ENCODE data around the gene GPR33.

GPR33 gene, protein sequence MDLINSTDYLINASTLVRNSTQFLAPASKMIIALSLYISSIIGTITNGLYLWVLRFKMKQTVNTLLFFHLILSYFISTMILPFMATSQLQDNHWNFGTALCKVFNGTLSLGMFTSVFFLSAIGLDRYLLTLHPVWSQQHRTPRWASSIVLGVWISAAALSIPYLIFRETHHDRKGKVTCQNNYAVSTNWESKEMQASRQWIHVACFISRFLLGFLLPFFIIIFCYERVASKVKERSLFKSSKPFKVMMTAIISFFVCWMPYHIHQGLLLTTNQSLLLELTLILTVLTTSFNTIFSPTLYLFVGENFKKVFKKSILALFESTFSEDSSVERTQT

DNA sequence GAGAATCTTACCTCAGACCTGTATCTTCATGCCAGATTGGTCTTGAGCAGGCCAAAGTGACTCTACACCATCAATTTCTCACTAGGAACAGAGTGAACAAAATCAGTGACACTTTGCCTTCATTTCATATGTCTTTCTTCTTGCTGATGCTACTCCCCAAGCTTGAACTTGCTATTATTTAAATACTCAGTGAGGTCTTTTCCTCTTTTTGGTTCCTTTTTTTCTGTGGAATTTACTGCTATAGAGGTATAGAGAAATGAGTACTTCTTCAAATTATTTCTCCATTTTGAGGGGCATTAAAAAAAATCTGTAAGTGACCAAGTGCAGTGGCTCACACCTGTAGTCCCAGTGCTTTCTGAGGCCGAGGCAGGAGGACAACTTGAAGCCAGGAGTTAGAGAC lies at the start of gene GPR33:
Gene GPR33, minus strand, starts transcription at position 154 of the 400 bp plus-strand sequence. CDS start 4,074 bp downstream, outside the sequence.
- no peak within 1 kb of the TSS for H3K4me3 ChIP-seq (ENCODE audit: low read depth, low read length)
- DNase-seq (ENCODE audit: low read depth), result no peak
- TF ChIP-seq, protein P1, sequence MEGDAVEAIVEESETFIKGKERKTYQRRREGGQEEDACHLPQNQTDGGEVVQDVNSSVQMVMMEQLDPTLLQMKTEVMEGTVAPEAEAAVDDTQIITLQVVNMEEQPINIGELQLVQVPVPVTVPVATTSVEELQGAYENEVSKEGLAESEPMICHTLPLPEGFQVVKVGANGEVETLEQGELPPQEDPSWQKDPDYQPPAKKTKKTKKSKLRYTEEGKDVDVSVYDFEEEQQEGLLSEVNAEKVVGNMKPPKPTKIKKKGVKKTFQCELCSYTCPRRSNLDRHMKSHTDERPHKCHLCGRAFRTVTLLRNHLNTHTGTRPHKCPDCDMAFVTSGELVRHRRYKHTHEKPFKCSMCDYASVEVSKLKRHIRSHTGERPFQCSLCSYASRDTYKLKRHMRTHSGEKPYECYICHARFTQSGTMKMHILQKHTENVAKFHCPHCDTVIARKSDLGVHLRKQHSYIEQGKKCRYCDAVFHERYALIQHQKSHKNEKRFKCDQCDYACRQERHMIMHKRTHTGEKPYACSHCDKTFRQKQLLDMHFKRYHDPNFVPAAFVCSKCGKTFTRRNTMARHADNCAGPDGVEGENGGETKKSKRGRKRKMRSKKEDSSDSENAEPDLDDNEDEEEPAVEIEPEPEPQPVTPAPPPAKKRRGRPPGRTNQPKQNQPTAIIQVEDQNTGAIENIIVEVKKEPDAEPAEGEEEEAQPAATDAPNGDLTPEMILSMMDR (IDR thresholded peaks at IDR 0.05; ENCODE audit: low read depth, low read length), result no peak
- no peak for TF ChIP-seq POLR2A (IDR thresholded peaks at IDR 0.05; ENCODE audit: extremely low read depth, insufficient read length)
- TF ChIP-seq MYC (IDR thresholded peaks at IDR 0.05; ENCODE audit: low read depth, low read length), result no peak
- TF ChIP-seq, protein P2, sequence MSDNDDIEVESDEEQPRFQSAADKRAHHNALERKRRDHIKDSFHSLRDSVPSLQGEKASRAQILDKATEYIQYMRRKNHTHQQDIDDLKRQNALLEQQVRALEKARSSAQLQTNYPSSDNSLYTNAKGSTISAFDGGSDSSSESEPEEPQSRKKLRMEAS (IDR thresholded peaks at IDR 0.05; ENCODE audit: low read depth, low read length), result no peak

DNA sequence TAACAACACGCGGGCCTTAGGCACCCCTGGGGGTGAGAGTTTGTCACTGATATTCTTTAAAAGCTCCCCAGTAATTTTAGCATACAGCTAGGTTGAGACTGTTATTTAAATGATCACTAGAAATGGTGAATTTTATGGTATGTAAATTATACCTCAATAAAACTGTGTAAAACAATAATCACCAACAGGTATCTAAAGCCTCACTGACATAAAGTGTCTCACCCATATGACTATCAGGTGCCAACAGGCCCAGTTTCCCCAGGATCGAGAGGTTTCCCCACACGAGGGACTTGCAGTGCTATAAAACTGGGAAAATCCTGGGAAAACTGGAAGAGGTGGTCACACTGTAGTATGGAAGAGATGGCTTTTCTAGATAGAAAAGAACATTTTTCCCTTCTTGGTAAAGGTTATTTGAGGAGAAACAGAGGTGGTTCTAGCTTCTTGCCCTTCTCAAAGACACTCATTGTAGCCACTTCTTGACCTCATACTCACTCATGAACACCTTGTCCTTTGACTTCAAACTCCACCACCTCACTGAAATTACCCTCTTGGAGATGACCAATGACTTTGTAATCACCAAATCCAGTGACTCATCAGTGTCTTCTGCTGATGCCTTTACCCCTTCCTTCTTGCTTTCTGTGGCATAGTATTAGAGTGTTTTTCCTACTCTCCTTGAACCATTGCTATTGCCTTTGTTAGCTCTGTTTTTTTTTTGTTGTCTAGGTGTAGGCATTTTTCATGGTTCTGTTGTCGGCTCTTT lies 48.5 kb upstream of the GPR33 start:
- no peak overlapping the region for H3K4me3 ChIP-seq (ENCODE audit: low read depth, low read length)
- TF ChIP-seq, protein P1 (IDR thresholded peaks at IDR 0.05; ENCODE audit: low read depth, low read length), result no peak
- no peak for TF ChIP-seq MYC (IDR thresholded peaks at IDR 0.05; ENCODE audit: low read depth, low read length)
- no peak for TF ChIP-seq POLR2A (IDR thresholded peaks at IDR 0.05; ENCODE audit: extremely low read depth, insufficient read length)
- TF ChIP-seq, protein P2 (IDR thresholded peaks at IDR 0.05; ENCODE audit: low read depth, low read length), result no peak
- DNase-seq (ENCODE audit: low read depth), result no peak

DNA sequence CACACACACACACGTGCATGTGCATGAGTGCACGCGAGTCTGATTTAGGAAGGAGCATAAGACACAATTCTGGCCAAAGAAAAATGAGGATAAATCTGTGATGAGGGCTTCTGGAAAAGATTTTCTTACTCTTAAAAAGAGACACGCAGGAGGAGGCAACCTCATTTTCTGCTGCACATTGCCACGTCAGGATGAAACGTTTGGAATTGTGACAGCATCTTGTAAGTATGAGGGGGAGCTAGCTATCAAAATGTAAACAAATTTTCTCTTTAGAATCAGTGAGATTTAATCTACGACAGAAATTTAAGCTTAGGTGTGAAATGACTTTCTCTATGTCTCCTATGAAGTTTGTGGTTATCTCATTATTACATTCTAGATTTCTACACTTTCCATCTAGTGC lies 42.3 kb upstream of the GPR33 start:
- H3K4me3 ChIP-seq (ENCODE audit: low read depth, low read length), result no peak overlapping the region
- DNase-seq (ENCODE audit: low read depth), result peak; percentile 12
- TF ChIP-seq MYC (IDR thresholded peaks at IDR 0.05; ENCODE audit: low read depth, low read length), result no peak

DNA sequence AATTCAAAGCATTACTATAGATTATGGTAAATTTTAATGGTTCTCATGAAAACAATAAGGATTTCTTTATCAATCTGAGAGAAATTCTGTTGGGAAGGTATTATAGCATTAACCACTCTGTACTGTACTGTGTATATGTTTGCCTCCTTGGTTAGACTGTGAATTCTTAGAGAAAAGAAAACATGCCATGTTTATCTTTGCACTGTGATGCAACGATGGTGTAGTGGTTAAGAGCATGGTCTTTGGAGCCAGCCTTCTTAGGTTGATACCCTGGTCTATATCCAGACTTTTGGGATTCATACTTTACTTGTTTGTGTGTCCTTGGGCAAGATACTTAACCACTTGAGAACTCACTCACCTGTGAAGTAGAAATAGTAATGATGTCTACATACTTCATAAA lies 41.2 kb upstream of the GPR33 start:
- DNase-seq (ENCODE audit: low read depth), result no peak
- TF ChIP-seq, protein P1 (IDR thresholded peaks at IDR 0.05; ENCODE audit: low read depth, low read length), result no peak
- no peak for TF ChIP-seq POLR2A (IDR thresholded peaks at IDR 0.05; ENCODE audit: extremely low read depth, insufficient read length)
- TF ChIP-seq, protein P2 (IDR thresholded peaks at IDR 0.05; ENCODE audit: low read depth, low read length), result no peak
- no peak for TF ChIP-seq MYC (IDR thresholded peaks at IDR 0.05; ENCODE audit: low read depth, low read length)
- H3K4me3 ChIP-seq (ENCODE audit: low read depth, low read length), result no peak overlapping the region

DNA sequence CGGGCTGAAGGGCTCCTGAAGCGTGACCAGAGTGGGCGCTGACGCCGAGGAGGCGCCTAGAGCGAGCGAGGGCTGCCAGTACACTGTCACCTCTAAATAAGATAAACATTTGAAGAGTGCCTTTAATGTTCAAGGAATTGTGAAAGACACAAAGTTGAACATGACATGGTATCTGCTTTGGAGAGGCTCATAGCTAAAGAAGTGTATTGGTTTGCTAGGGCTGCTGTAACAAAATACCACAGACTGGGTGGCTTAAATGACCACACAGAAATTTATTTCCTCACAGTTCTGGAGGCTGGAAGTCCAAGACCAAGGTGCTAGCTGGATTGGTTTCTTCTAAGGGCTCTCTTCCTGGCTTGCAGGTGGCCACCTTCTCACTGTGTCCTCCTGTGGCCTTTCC lies 39.7 kb upstream of the GPR33 start:
- H3K4me3 ChIP-seq (ENCODE audit: low read depth, low read length), result no peak overlapping the region
- DNase-seq (ENCODE audit: low read depth), result no peak
- TF ChIP-seq MYC (IDR thresholded peaks at IDR 0.05; ENCODE audit: low read depth, low read length) (no peak), POLR2A (IDR thresholded peaks at IDR 0.05; ENCODE audit: extremely low read depth, insufficient read length) (no peak)
- TF ChIP-seq, protein P2 (IDR thresholded peaks at IDR 0.05; ENCODE audit: low read depth, low read length), result no peak
- TF ChIP-seq, protein P1 (IDR thresholded peaks at IDR 0.05; ENCODE audit: low read depth, low read length), result no peak

DNA sequence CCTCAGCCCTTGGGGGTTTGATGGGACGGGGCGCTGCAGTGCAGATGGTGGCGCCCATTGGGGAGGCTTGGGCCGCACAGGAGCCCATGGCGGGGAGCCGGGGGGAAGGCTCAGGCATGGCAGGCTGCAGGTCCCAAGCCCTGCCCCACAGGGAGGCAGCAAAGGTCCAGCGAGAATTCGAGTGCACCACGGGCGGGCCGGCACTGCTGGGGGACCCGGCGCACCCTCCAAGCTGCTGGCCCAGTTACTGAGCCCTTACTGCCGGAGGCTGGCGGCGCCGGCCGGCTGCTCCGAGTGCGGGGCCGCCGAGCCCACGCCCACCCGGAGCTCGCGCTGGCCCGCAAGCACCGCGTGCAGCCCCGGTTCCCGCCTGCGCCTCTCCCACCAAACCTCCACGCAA lies 39.2 kb upstream of the GPR33 start:
- TF ChIP-seq POLR2A (IDR thresholded peaks at IDR 0.05; ENCODE audit: extremely low read depth, insufficient read length), result no peak
- TF ChIP-seq, protein P2 (IDR thresholded peaks at IDR 0.05; ENCODE audit: low read depth, low read length), result no peak
- TF ChIP-seq MYC (IDR thresholded peaks at IDR 0.05; ENCODE audit: low read depth, low read length), result no peak
- TF ChIP-seq, protein P1 (IDR thresholded peaks at IDR 0.05; ENCODE audit: low read depth, low read length), result no peak
- DNase-seq (ENCODE audit: low read depth), result no peak

More for the DNA sequence above, 39.2 kb upstream of the GPR33 start:
- H3K4me3 ChIP-seq (ENCODE audit: low read depth, low read length), result no peak overlapping the region

Data from NB4 (cell line).